ENCODE measurements around the gene PKIG.
"Not testable (repeated sequence)": the region's sequence is repeated elsewhere in the genome, so short reads cannot be mapped to it uniquely, and the experiment has no call there.

The PKIG gene

GRCh38 chr20:44570367-44570766 is 12.0 kb upstream of the PKIG start:
- no peak for DNase-seq

GRCh38 chr20:44571362-44571988 is 10.9 kb upstream of the PKIG start:
- no peak for DNase-seq

- DNase-seq = no peak
These were observed 9.6 kb upstream of the PKIG start for GRCh38 chr20:44572551-44573500.

GRCh38 chr20:44573501-44573869 is 8.9 kb upstream of the PKIG start:
- DNase-seq = no peak

- DNase-seq = no peak
These were observed 8.0 kb upstream of the PKIG start for GRCh38 chr20:44574372-44574771.

GRCh38 chr20:44576297-44576696 is 6.1 kb upstream of the PKIG start:
- DNase-seq = no peak

- no peak for DNase-seq
These were observed 2.9 kb upstream of the PKIG start for GRCh38 chr20:44579313-44580081.

- no peak for DNase-seq
These were observed 1.7 kb upstream of the PKIG start for GRCh38 chr20:44580581-44581268.

- DNase-seq = no peak
These were observed 864 bp upstream of the PKIG start for GRCh38 chr20:44581515-44581914.

- peak; percentile 24 for DNase-seq
These were observed 778 bp downstream of the PKIG start for GRCh38 chr20:44583157-44583556.

- no peak for DNase-seq
These were observed 1.8 kb downstream of the PKIG start for GRCh38 chr20:44584162-44584561.

GRCh38 chr20:44585057-44585963 is 2.9 kb downstream of the PKIG start:
- DNase-seq = no peak

- DNase-seq = no peak
These were observed 4.0 kb downstream of the PKIG start for GRCh38 chr20:44586289-44586911.

- DNase-seq = no peak
These were observed 4.9 kb downstream of the PKIG start for GRCh38 chr20:44587035-44587980.

- DNase-seq = not testable (repeated sequence)
These were observed 5.9 kb downstream of the PKIG start for GRCh38 chr20:44588321-44588720.

- DNase-seq = no peak
These were observed 7.2 kb downstream of the PKIG start for GRCh38 chr20:44589537-44589936.

- DNase-seq = no peak
These were observed 8.8 kb downstream of the PKIG start for GRCh38 chr20:44590980-44591778.

GRCh38 chr20:44592366-44592765 is 10.0 kb downstream of the PKIG start:
- DNase-seq = no peak

GRCh38 chr20:44593751-44594150 is 11.4 kb downstream of the PKIG start:
- DNase-seq = no peak

Data from right kidney (tissue), 1 donor.